ENCODE results near the gene ZNRF1.

ZNRF1 gene

GRCh38 chr16:75116911-75117245, 118.1 kb downstream of the ZNRF1 start:
- TF ChIP-seq, protein P1, sequence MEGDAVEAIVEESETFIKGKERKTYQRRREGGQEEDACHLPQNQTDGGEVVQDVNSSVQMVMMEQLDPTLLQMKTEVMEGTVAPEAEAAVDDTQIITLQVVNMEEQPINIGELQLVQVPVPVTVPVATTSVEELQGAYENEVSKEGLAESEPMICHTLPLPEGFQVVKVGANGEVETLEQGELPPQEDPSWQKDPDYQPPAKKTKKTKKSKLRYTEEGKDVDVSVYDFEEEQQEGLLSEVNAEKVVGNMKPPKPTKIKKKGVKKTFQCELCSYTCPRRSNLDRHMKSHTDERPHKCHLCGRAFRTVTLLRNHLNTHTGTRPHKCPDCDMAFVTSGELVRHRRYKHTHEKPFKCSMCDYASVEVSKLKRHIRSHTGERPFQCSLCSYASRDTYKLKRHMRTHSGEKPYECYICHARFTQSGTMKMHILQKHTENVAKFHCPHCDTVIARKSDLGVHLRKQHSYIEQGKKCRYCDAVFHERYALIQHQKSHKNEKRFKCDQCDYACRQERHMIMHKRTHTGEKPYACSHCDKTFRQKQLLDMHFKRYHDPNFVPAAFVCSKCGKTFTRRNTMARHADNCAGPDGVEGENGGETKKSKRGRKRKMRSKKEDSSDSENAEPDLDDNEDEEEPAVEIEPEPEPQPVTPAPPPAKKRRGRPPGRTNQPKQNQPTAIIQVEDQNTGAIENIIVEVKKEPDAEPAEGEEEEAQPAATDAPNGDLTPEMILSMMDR (IDR thresholded peaks at IDR 0.05): no peak
- H3K36me3 ChIP-seq (ENCODE audit: control insufficient read depth, insufficient read depth, low read length): no peaks in the 10 kb centered on the region
- H3K4me3 ChIP-seq (ENCODE audit: low read depth, low read length): no peak overlapping the region
- H3K79me2 ChIP-seq: peaks cover 2% of the 10 kb centered on the region
- peak overlapping the region; percentile 92 for H2AFZ ChIP-seq
- H3K4me1 ChIP-seq: peaks cover 6% of the 10 kb centered on the region
- H3K4me2 ChIP-seq (ENCODE audit: low read length): peak overlapping the region; percentile 80
- no peak overlapping the region for H3K27ac ChIP-seq
- no peaks in the 10 kb centered on the region for H3K27me3 ChIP-seq (ENCODE audit: control insufficient read depth, insufficient read depth, low read length)
- no peak overlapping the region for H3K9ac ChIP-seq
- no peaks in the 10 kb centered on the region for H3K9me3 ChIP-seq (ENCODE audit: control insufficient read depth, low read length)

DNA sequence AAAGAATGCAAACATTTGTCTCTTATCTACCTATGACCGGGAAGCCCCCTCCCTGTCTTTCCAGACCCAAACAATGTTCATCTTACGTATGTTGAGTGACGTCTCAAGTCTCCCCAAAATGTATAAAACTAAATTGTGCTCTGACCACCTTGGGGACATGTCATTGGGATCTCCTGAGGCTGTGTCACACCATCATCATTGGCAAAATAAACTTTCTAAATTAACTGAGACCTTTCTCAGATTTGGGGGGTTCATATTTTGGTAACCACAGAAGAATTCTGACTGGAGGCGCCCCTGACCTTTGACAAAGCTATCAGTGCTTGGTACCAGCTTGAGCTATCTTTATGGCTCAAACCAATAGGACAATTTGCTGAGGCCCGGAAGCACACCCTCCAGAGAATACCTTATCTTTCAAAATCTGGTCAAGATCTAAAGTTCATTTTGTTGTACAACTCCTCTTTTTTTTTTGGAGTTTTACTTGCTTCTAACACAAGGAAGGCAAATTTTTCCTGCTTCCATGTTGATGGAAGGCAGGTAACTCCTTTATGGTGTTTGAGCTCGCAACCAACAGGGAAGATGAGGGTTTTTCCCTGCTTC, 120.2 kb downstream of the ZNRF1 start:
- H3K36me3 ChIP-seq (ENCODE audit: control insufficient read depth, insufficient read depth, low read length): no peaks in the 10 kb centered on the region
- TF ChIP-seq, protein P1 (IDR thresholded peaks at IDR 0.05): no peak
- H3K27me3 ChIP-seq (ENCODE audit: control insufficient read depth, insufficient read depth, low read length): no peaks in the 10 kb centered on the region
- H3K4me2 ChIP-seq (ENCODE audit: low read length): no peak overlapping the region
- peaks cover 2% of the 10 kb centered on the region for H3K79me2 ChIP-seq
- H2AFZ ChIP-seq: no peak overlapping the region
- no peak overlapping the region for H3K4me3 ChIP-seq (ENCODE audit: low read depth, low read length)
- H3K9me3 ChIP-seq (ENCODE audit: control insufficient read depth, low read length): no peaks in the 10 kb centered on the region
- peaks cover 6% of the 10 kb centered on the region for H3K4me1 ChIP-seq
- no peak overlapping the region for H3K9ac ChIP-seq
- no peak overlapping the region for H3K27ac ChIP-seq

DNA sequence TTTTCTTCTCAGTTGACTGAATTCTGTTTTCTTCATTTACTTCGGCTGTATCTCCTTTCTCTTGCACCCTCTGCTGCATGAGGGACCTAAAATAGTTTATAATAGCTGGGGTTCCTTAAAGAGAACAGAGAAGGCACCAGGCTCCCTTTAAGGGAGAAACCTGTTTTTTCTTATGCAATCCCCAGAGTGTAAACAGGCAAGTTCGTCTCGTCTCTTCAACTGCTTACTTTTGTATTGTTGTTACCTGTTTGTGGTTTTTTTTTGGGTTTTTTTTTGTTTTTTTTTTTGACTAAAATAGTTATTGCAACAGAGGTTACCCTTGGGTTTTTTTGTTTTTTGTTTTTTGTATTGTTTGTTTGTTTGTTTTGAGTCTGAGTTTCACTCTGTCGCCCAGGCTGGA, 121.4 kb downstream of the ZNRF1 start:
- Histone ChIP-seq H2AFZ (no peak overlapping the region), H3K9ac (no peak overlapping the region), H3K27me3 (ENCODE audit: control insufficient read depth, insufficient read depth, low read length) (no peaks in the 10 kb centered on the region), H3K27ac (no peak overlapping the region), H3K4me2 (ENCODE audit: low read length) (no peak overlapping the region), H3K4me3 (ENCODE audit: low read depth, low read length) (no peak overlapping the region), H3K9me3 (ENCODE audit: control insufficient read depth, low read length) (no peaks in the 10 kb centered on the region), H3K36me3 (ENCODE audit: control insufficient read depth, insufficient read depth, low read length) (no peaks in the 10 kb centered on the region), H3K79me2 (peaks cover 2% of the 10 kb centered on the region), H3K4me1 (peaks cover 6% of the 10 kb centered on the region)
- TF ChIP-seq, protein P1 (IDR thresholded peaks at IDR 0.05): no peak

DNA sequence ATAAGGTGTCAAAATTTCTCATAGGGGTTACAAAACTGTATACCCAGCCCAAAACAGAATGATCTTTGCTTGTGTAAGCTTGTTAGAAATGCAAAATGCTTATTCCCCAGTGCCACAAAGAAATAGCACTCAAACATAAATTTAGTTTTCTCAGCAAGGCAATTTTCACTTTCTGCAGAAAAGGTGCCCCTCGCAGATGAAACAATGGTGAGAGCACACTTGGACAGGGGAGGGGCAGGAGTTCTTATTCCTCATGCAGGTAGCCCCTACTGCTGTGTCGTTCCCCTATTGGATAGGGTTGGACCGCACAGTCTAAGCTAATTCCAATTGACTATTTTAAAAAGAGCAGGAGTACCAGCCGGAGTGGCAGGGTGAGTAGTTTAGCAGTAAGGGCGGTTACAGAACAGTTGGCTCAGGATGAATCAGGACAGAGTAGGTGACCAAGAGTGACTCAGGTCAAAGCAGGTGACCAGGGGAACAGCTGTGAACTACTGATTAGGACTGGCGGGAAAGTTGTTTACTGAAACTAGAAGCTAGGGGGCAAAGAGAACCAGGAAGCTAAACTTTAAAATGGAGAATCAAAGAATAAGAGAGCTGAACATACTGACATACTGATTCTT, 123.2 kb downstream of the ZNRF1 start:
- H2AFZ ChIP-seq: no peak overlapping the region
- no peaks in the 10 kb centered on the region for H3K9me3 ChIP-seq (ENCODE audit: control insufficient read depth, low read length)
- H3K9ac ChIP-seq: no peak overlapping the region
- no peaks in the 10 kb centered on the region for H3K79me2 ChIP-seq
- no peak overlapping the region for H3K4me2 ChIP-seq (ENCODE audit: low read length)
- H3K4me1 ChIP-seq: no peaks in the 10 kb centered on the region
- TF ChIP-seq, protein P1 (IDR thresholded peaks at IDR 0.05): no peak
- H3K36me3 ChIP-seq (ENCODE audit: control insufficient read depth, insufficient read depth, low read length): no peaks in the 10 kb centered on the region
- no peaks in the 10 kb centered on the region for H3K27me3 ChIP-seq (ENCODE audit: control insufficient read depth, insufficient read depth, low read length)
- no peak overlapping the region for H3K27ac ChIP-seq
- no peak overlapping the region for H3K4me3 ChIP-seq (ENCODE audit: low read depth, low read length)

- Histone ChIP-seq H3K9me3 (ENCODE audit: control insufficient read depth, low read length) (no peaks in the 10 kb centered on the region), H3K79me2 (no peaks in the 10 kb centered on the region), H3K36me3 (ENCODE audit: control insufficient read depth, insufficient read depth, low read length) (no peaks in the 10 kb centered on the region), H3K4me2 (ENCODE audit: low read length) (no peak overlapping the region), H3K9ac (no peak overlapping the region), H3K4me1 (no peaks in the 10 kb centered on the region), H3K4me3 (ENCODE audit: low read depth, low read length) (no peak overlapping the region), H2AFZ (no peak overlapping the region), H3K27ac (no peak overlapping the region), H3K27me3 (ENCODE audit: control insufficient read depth, insufficient read depth, low read length) (no peaks in the 10 kb centered on the region)
- TF ChIP-seq, protein P1 (IDR thresholded peaks at IDR 0.05): no peak
Measured at GRCh38 chr16:75122609-75123008, 123.8 kb downstream of the ZNRF1 start.

Data from parathyroid adenoma (tissue), 2 donors.